ENCODE measurements around the gene FANCG.

FANCG gene

GRCh38 chr9:35111001-35111933, 31.5 kb upstream of the FANCG start:
- no peak overlapping the region for H3K23ac ChIP-seq (ENCODE audit: low read length)
- H3K9me3 ChIP-seq (ENCODE audit: insufficient read depth, low read depth, low read length): no peaks in the 10 kb centered on the region
- WGBS (ENCODE audit: extremely low coverage, insufficient coverage, insufficient read length): no CpG with 5 or more reads among the region's 57 CpGs
- H3K27me3 ChIP-seq (ENCODE audit: insufficient read depth, low read length): no peaks in the 10 kb centered on the region
- H2BK12ac ChIP-seq (ENCODE audit: low read length): no peak overlapping the region
- peak overlapping the region; percentile 54 for H2BK120ac ChIP-seq (ENCODE audit: insufficient read depth, low read length, poor library complexity)
- peaks cover 21 to 26% of the 10 kb centered on the region in 2 experiments for H3K4me1 ChIP-seq (ENCODE audit: control insufficient read depth in 1 of 2, insufficient read depth in 2 of 2, low read length in 2 of 2)
- H2AK5ac ChIP-seq (ENCODE audit: low read length): peak overlapping the region; percentile 13
- H3K79me1 ChIP-seq (ENCODE audit: low read length): peaks cover 22% of the 10 kb centered on the region
- peak overlapping the region; percentile 22 for H4K91ac ChIP-seq (ENCODE audit: low read depth, low read length)
- peak; percentile 97 to 98 for DNase-seq
- peak overlapping the region; percentile 59 for H2BK5ac ChIP-seq (ENCODE audit: low read depth, low read length, poor library complexity)
- H3K79me2 ChIP-seq (ENCODE audit: control insufficient read depth, insufficient read depth, low read length, poor library complexity): peaks cover 5% of the 10 kb centered on the region
- peak overlapping the region; percentile 77 for H3K18ac ChIP-seq (ENCODE audit: low read length)
- peak overlapping the region; percentile 5 for H3K4ac ChIP-seq (ENCODE audit: low read depth, low read length)
- no peak overlapping the region for H2AFZ ChIP-seq (ENCODE audit: insufficient read depth, low read length, poor library complexity)
- peak overlapping the region; percentile 86 for H3K9ac ChIP-seq (ENCODE audit: low read length)
- H4K12ac ChIP-seq (ENCODE audit: low read depth, low read length): peak overlapping the region; percentile 2
- peak overlapping the region; percentile 83 for H3K4me3 ChIP-seq (ENCODE audit: low read depth, low read length)
- peak overlapping the region; percentile 64 for H3K4me2 ChIP-seq (ENCODE audit: low read length)
- peaks cover 23 to 24% of the 10 kb centered on the region in 2 experiments for H3K36me3 ChIP-seq (ENCODE audit: control insufficient read depth in 1 of 2, insufficient read depth in 2 of 2, low read length in 2 of 2)
- peak overlapping the region; percentile 55 for H4K8ac ChIP-seq (ENCODE audit: low read depth, low read length)
- peak overlapping the region; percentile 45 for H3K27ac ChIP-seq (ENCODE audit: low read depth, low read length)
- peak overlapping the region; percentile 47 for H3K14ac ChIP-seq (ENCODE audit: low read length)

GRCh38 chr9:35110327-35110761, 30.6 kb upstream of the FANCG start:
- no peak overlapping the region for H2BK12ac ChIP-seq (ENCODE audit: low read length)
- H3K27me3 ChIP-seq (ENCODE audit: insufficient read depth, low read length): no peaks in the 10 kb centered on the region
- no peak overlapping the region for H3K4me3 ChIP-seq (ENCODE audit: low read depth, low read length)
- H4K8ac ChIP-seq (ENCODE audit: low read depth, low read length): no peak overlapping the region
- no CpG with 5 or more reads among the region's 3 CpGs for WGBS (ENCODE audit: extremely low coverage, insufficient coverage, insufficient read length)
- no peak overlapping the region for H3K14ac ChIP-seq (ENCODE audit: low read length)
- H2BK5ac ChIP-seq (ENCODE audit: low read depth, low read length, poor library complexity): no peak overlapping the region
- H3K9ac ChIP-seq (ENCODE audit: low read length): no peak overlapping the region
- peak overlapping the region; percentile 64 for H3K4me2 ChIP-seq (ENCODE audit: low read length)
- H3K36me3 ChIP-seq (ENCODE audit: control insufficient read depth in 1 of 2, insufficient read depth in 2 of 2, low read length in 2 of 2): peaks cover 32 to 33% of the 10 kb centered on the region in 2 experiments
- no peak overlapping the region for H2AK5ac ChIP-seq (ENCODE audit: low read length)
- peaks cover 21 to 25% of the 10 kb centered on the region in 2 experiments for H3K4me1 ChIP-seq (ENCODE audit: control insufficient read depth in 1 of 2, insufficient read depth in 2 of 2, low read length in 2 of 2)
- H2BK120ac ChIP-seq (ENCODE audit: insufficient read depth, low read length, poor library complexity): no peak overlapping the region
- no peaks in the 10 kb centered on the region for H3K9me3 ChIP-seq (ENCODE audit: insufficient read depth, low read depth, low read length)
- H3K4ac ChIP-seq (ENCODE audit: low read depth, low read length): no peak overlapping the region
- H2AFZ ChIP-seq (ENCODE audit: insufficient read depth, low read length, poor library complexity): no peak overlapping the region
- DNase-seq: no peak
- H3K79me1 ChIP-seq (ENCODE audit: low read length): peaks cover 19% of the 10 kb centered on the region
- H4K12ac ChIP-seq (ENCODE audit: low read depth, low read length): no peak overlapping the region
- no peak overlapping the region for H4K91ac ChIP-seq (ENCODE audit: low read depth, low read length)
- no peak overlapping the region for H3K18ac ChIP-seq (ENCODE audit: low read length)
- peaks cover 5% of the 10 kb centered on the region for H3K79me2 ChIP-seq (ENCODE audit: control insufficient read depth, insufficient read depth, low read length, poor library complexity)
- H3K23ac ChIP-seq (ENCODE audit: low read length): no peak overlapping the region
- H3K27ac ChIP-seq (ENCODE audit: low read depth, low read length): no peak overlapping the region

- Histone ChIP-seq H3K4me2 (ENCODE audit: low read length) (no peak overlapping the region), H3K18ac (ENCODE audit: low read length) (no peak overlapping the region), H4K8ac (ENCODE audit: low read depth, low read length) (no peak overlapping the region), H3K79me1 (ENCODE audit: low read length) (peaks cover 8% of the 10 kb centered on the region), H3K9ac (ENCODE audit: low read length) (no peak overlapping the region), H3K23ac (ENCODE audit: low read length) (no peak overlapping the region), H2AK5ac (ENCODE audit: low read length) (no peak overlapping the region), H3K36me3 (ENCODE audit: control insufficient read depth in 1 of 2, insufficient read depth in 2 of 2, low read length in 2 of 2) (peaks cover 43 to 44% of the 10 kb centered on the region in 2 experiments), H3K14ac (ENCODE audit: low read length) (no peak overlapping the region), H4K12ac (ENCODE audit: low read depth, low read length) (no peak overlapping the region), H3K9me3 (ENCODE audit: insufficient read depth, low read depth, low read length) (no peaks in the 10 kb centered on the region), H3K4ac (ENCODE audit: low read depth, low read length) (no peak overlapping the region), H4K91ac (ENCODE audit: low read depth, low read length) (no peak overlapping the region), H2BK5ac (ENCODE audit: low read depth, low read length, poor library complexity) (no peak overlapping the region), H3K27ac (ENCODE audit: low read depth, low read length) (no peak overlapping the region), H3K4me1 (ENCODE audit: control insufficient read depth in 1 of 2, insufficient read depth in 2 of 2, low read length in 2 of 2) (peaks cover 13 to 15% of the 10 kb centered on the region in 2 experiments), H2BK12ac (ENCODE audit: low read length) (no peak overlapping the region), H3K79me2 (ENCODE audit: control insufficient read depth, insufficient read depth, low read length, poor library complexity) (peaks cover 5% of the 10 kb centered on the region), H3K27me3 (ENCODE audit: insufficient read depth, low read length) (no peaks in the 10 kb centered on the region), H2AFZ (ENCODE audit: insufficient read depth, low read length, poor library complexity) (no peak overlapping the region), H3K4me3 (ENCODE audit: low read depth, low read length) (no peak overlapping the region), H2BK120ac (ENCODE audit: insufficient read depth, low read length, poor library complexity) (no peak overlapping the region)
- no peak for DNase-seq
- WGBS (ENCODE audit: extremely low coverage, insufficient coverage, insufficient read length): no CpG with 5 or more reads among the region's 8 CpGs
Observed at GRCh38 chr9:35108946-35109575, 29.3 kb upstream of the FANCG start.

- peaks cover 8% of the 10 kb centered on the region for H3K79me1 ChIP-seq (ENCODE audit: low read length)
- H3K9ac ChIP-seq (ENCODE audit: low read length): no peak overlapping the region
- no peak overlapping the region for H2BK120ac ChIP-seq (ENCODE audit: insufficient read depth, low read length, poor library complexity)
- H3K4ac ChIP-seq (ENCODE audit: low read depth, low read length): no peak overlapping the region
- no peak overlapping the region for H2BK12ac ChIP-seq (ENCODE audit: low read length)
- peaks cover 43 to 44% of the 10 kb centered on the region in 2 experiments for H3K36me3 ChIP-seq (ENCODE audit: control insufficient read depth in 1 of 2, insufficient read depth in 2 of 2, low read length in 2 of 2)
- H3K23ac ChIP-seq (ENCODE audit: low read length): no peak overlapping the region
- H3K27me3 ChIP-seq (ENCODE audit: insufficient read depth, low read length): no peaks in the 10 kb centered on the region
- H4K12ac ChIP-seq (ENCODE audit: low read depth, low read length): no peak overlapping the region
- H3K4me2 ChIP-seq (ENCODE audit: low read length): no peak overlapping the region
- peaks cover 14 to 15% of the 10 kb centered on the region in 2 experiments for H3K4me1 ChIP-seq (ENCODE audit: control insufficient read depth in 1 of 2, insufficient read depth in 2 of 2, low read length in 2 of 2)
- H3K18ac ChIP-seq (ENCODE audit: low read length): no peak overlapping the region
- H3K9me3 ChIP-seq (ENCODE audit: insufficient read depth, low read depth, low read length): no peaks in the 10 kb centered on the region
- no peak overlapping the region for H2BK5ac ChIP-seq (ENCODE audit: low read depth, low read length, poor library complexity)
- H3K79me2 ChIP-seq (ENCODE audit: control insufficient read depth, insufficient read depth, low read length, poor library complexity): peaks cover 5% of the 10 kb centered on the region
- no peak overlapping the region for H4K91ac ChIP-seq (ENCODE audit: low read depth, low read length)
- no peak overlapping the region for H4K8ac ChIP-seq (ENCODE audit: low read depth, low read length)
- no peak overlapping the region for H2AFZ ChIP-seq (ENCODE audit: insufficient read depth, low read length, poor library complexity)
- no peak overlapping the region for H3K27ac ChIP-seq (ENCODE audit: low read depth, low read length)
- H2AK5ac ChIP-seq (ENCODE audit: low read length): no peak overlapping the region
- no peak for DNase-seq
- H3K4me3 ChIP-seq (ENCODE audit: low read depth, low read length): no peak overlapping the region
- WGBS (ENCODE audit: extremely low coverage, insufficient coverage, insufficient read length): no CpG with 5 or more reads among the region's 6 CpGs
- H3K14ac ChIP-seq (ENCODE audit: low read length): no peak overlapping the region
Observed at GRCh38 chr9:35108461-35108860, 28.7 kb upstream of the FANCG start.

Data from trophoblast cell (in vitro differentiated cells and primary cell).